Measurements from ENCODE around the gene TSEN2. TPM values are rescaled to one million over a fixed set of nuclear protein-coding genes. Genes with fewer than 3 reads are reported as not detected.

Gene TSEN2
- total RNA-seq, 4 donors from 2014 or later, result 31.8 to 40.2 (median 35.2) TPM

DNA sequence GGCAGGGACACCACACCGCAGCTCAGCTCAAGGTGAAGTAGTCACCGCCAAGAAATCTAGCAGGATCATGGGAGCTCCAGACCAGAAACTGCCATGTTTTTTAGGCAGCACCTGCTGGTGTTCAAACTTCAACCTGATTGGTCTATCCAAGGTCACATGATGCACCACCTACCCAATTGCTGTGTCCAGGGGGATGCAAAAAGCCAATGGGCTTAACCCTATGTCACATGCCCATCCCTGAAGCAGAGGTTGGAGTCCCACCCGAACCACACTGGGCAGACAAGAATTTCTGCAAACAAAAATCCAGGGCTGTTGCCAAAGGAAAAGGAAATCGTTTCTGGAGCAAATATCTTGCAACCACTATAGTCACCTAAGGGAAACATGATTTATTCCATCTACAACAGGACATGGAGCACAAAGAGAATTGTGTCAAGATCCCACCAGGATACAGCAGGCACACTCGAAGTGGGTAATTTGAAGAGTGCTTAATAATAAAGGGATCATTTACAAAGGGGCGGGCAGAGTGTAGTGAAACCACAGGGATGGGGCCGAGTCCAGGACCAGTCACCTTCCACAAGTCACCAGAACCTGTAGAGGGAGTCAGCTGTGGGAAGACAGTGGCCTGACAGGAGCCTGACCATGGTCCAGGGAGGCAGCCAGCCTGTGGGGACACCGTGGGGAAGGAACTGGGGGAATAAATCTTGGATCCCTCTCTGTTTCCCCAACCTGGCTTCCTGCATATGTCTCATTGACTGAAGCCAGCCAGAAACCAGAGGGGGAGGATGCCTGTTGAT lies 34.2 kb upstream of the TSEN2 start:
- H3K9me3 ChIP-seq, result peaks cover 0 to 5% (median 0%) of the 10 kb centered on the region in 4 donors
- no peak overlapping the region for H3K4me3 ChIP-seq
- H3K4me1 ChIP-seq, result no peaks in the 10 kb centered on the region
- WGBS, 2 donors, result 68 to 70% methylated on average over 8 of the region's 8 CpGs
- TF ChIP-seq, protein P1, sequence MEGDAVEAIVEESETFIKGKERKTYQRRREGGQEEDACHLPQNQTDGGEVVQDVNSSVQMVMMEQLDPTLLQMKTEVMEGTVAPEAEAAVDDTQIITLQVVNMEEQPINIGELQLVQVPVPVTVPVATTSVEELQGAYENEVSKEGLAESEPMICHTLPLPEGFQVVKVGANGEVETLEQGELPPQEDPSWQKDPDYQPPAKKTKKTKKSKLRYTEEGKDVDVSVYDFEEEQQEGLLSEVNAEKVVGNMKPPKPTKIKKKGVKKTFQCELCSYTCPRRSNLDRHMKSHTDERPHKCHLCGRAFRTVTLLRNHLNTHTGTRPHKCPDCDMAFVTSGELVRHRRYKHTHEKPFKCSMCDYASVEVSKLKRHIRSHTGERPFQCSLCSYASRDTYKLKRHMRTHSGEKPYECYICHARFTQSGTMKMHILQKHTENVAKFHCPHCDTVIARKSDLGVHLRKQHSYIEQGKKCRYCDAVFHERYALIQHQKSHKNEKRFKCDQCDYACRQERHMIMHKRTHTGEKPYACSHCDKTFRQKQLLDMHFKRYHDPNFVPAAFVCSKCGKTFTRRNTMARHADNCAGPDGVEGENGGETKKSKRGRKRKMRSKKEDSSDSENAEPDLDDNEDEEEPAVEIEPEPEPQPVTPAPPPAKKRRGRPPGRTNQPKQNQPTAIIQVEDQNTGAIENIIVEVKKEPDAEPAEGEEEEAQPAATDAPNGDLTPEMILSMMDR (IDR thresholded peaks at IDR 0.05), result no peak
- TF ChIP-seq EP300 (IDR thresholded peaks at IDR 0.05) (no peak), POLR2A (IDR thresholded peaks at IDR 0.05) (no peak)
- DNase-seq (ENCODE audit: low spot score in 2 of 2), result no peak
- H3K36me3 ChIP-seq, result no peaks in the 10 kb centered on the region
- H3K27ac ChIP-seq, result no peak overlapping the region
- no peaks in the 10 kb centered on the region for H3K27me3 ChIP-seq

DNA sequence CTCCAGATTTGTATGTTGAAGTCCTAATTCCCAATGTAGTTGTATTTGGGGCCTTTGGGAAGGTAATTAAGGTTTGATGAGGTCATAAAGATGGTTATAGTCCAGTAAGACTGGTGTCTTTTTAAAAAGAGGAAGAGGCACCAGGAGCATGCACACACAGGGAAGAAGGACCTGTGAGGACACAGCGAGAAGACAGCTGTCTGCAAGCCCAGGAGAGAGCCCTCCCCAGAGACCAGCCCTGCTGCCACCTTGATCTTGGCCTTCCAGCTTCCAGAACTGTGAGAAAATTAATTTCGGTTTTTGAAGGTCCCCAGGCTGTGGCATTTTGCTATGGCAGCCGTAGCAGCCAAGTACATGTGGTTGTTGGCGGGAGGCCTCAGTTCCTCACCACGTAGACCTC lies 32.8 kb upstream of the TSEN2 start:
- no peaks in the 10 kb centered on the region for H3K36me3 ChIP-seq
- WGBS, 2 donors, result 86 to 97% methylated on average over 5 of the region's 5 CpGs
- no peak for TF ChIP-seq EP300 (IDR thresholded peaks at IDR 0.05)
- TF ChIP-seq, protein P1 (IDR thresholded peaks at IDR 0.05), result no peak
- no peak for TF ChIP-seq POLR2A (IDR thresholded peaks at IDR 0.05)
- DNase-seq (ENCODE audit: low spot score in 2 of 2), result no peak
- peaks cover 0 to 5% (median 0%) of the 10 kb centered on the region in 4 donors for H3K9me3 ChIP-seq
- no peak overlapping the region for H3K27ac ChIP-seq
- no peaks in the 10 kb centered on the region for H3K4me1 ChIP-seq
- no peaks in the 10 kb centered on the region for H3K27me3 ChIP-seq
- no peak overlapping the region for H3K4me3 ChIP-seq

DNA sequence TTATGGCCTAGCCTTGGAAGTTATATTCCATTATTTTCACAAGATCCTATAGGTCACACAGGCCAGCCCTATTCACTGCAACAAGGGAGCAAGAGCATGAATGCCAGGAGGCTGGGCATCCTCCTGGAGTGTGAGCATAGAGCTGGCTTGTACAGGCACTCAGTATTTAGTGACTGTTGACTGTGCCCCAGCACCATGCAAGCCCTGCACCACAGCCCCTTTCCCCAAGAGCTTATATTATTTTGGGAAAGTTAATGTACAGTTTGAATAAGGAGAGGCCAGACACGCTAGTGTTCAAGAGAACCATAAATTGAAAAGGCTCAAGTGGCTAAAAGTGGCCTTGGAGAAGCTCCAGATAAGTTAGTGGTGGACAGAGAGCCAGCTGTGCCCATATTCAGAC lies 32.3 kb upstream of the TSEN2 start:
- WGBS, 2 donors, result 87 to 100% methylated on average over 1 of the region's 1 CpG
- H3K4me3 ChIP-seq, result no peak overlapping the region
- TF ChIP-seq EP300 (IDR thresholded peaks at IDR 0.05) (no peak), POLR2A (IDR thresholded peaks at IDR 0.05) (no peak)
- TF ChIP-seq, protein P1 (IDR thresholded peaks at IDR 0.05), result no peak
- no peaks in the 10 kb centered on the region for H3K27me3 ChIP-seq
- no peaks in the 10 kb centered on the region for H3K36me3 ChIP-seq
- DNase-seq (ENCODE audit: low spot score in 2 of 2), result no peak
- H3K27ac ChIP-seq, result no peak overlapping the region
- peaks cover 0 to 5% (median 0%) of the 10 kb centered on the region in 4 donors for H3K9me3 ChIP-seq
- H3K4me1 ChIP-seq, result no peaks in the 10 kb centered on the region

DNA sequence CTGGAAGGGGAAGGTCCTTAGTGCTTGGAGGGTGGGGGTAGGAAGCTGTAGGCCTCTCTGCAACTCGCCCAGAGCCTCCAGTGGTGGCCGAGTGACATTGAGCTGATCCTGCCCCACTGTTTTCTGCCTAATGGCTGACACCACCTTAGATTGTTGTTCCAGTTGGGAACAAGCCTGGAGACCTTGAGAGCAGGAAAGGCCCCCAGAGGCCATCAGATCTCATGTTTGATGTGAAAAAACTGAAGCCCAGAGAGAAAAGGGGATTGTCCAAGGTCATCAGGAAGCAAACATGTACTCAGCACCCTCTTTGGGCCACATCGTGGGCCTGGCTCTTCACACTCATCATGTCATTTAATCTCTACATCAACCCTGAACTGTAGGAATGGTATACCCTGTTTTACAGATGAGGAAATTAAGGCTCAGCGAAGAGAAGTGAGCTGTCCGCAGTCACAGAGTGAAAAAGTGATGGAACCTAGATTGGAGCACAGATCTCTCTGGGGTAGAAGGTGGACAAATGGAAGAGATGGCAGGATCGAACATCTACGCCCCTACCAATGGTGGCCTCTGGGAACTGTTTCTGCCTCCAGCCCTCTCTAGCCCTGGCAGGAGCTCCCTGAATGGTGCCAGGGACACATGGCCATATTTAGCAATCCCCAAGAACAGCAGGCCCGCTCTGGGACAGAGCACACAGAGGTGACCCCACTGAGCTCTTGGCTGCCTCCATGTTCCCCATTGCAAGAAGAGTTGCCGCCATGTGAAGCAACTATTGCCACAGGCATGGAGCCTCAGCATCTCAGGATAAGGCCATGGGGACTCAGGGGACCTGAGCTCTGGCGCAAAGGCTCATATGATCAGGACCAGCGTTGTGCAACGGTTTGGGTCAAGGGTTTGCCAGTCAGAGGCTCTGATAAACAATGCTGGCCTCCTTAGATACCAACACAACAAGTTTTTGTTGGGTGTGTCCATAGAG lies 31.6 kb upstream of the TSEN2 start:
- TF ChIP-seq EP300 (IDR thresholded peaks at IDR 0.05), result peak in 1 of 2 donors; percentile 23
- TF ChIP-seq, protein P1 (IDR thresholded peaks at IDR 0.05), result no peak
- no peaks in the 10 kb centered on the region for H3K27me3 ChIP-seq
- 90 to 91% methylated on average over 12 of the region's 12 CpGs for WGBS, 2 donors
- H3K4me3 ChIP-seq, result no peak overlapping the region
- H3K36me3 ChIP-seq, result no peaks in the 10 kb centered on the region
- no peak overlapping the region for H3K27ac ChIP-seq
- no peak for DNase-seq (ENCODE audit: low spot score in 2 of 2)
- H3K4me1 ChIP-seq, result no peaks in the 10 kb centered on the region
- peaks cover 0 to 5% (median 0%) of the 10 kb centered on the region in 4 donors for H3K9me3 ChIP-seq

All from tibial nerve (tissue), 4 donors.